Upper lobe of right lung (tissue), 1 donor: ENCODE results near the gene SAV1. TPM values are rescaled to one million over a fixed set of nuclear protein-coding genes. Genes with fewer than 3 reads are reported as not detected.
A peak's percentile ranks its signal among the peaks of the same experiment; 100 is the strongest.
"Not testable (repeated sequence)": the region's sequence is repeated elsewhere in the genome, so short reads cannot be mapped to it uniquely, and the experiment has no call there.

Experiments used
- ATAC-seq: fragments of 200-7000 bp; cut with Tn5 transposase; one replicate; pipeline ENCODE4 v1.9.1; 2020; ENCODE audit warnings: mild to moderate bottlenecking, moderate library complexity
- DNase-seq: peaks from one replicate; pipeline ENCODE4 v3.0.0-alpha.2; 2020
- H3K27ac ChIP-seq: fragments of 200-600 bp; one replicate; pipeline ENCODE4 v1.8.0; 2022
- H3K27me3 ChIP-seq: fragments of 200-600 bp; one replicate; pipeline ENCODE4 v1.8.0; 2022; ENCODE audit warnings: mild to moderate bottlenecking
- H3K36me3 ChIP-seq: fragments of 200-600 bp; one replicate; pipeline ENCODE4 v1.8.0; 2022
- H3K4me1 ChIP-seq: fragments of 200-600 bp; one replicate; pipeline ENCODE4 v1.8.0; 2022
- H3K4me3 ChIP-seq: fragments of 200-600 bp; one replicate; pipeline ENCODE4 v1.8.0; 2022; ENCODE audit warnings: mild to moderate bottlenecking
- H3K9me3 ChIP-seq: fragments of 200-600 bp; one replicate; pipeline ENCODE4 v1.8.0; 2022
- CTCF ChIP-seq: fragments of 200-600 bp; IDR thresholded peaks from one replicate; pipeline ENCODE4 v1.8.0; 2022; ENCODE audit warnings: antibody characterized with exemption
- intact Hi-C: fragments of 100-400 bp; cut with DNase I; formaldehyde crosslinking; loops from one replicate; pipeline ENCODE4 v1.11.0; 2022
- total RNA-seq: library from RNA; stranded (reverse); fragmentation: NEBNext Ultra II Directional; extraction: Animal tissue kit (Norgen Biotek cat#: 25700); gene quantifications from one replicate; pipeline ENCODE4 v1.2.1, GENCODE V29; 2021
- donor health status: DM: no; HTN: yes; CAD: no; lungs with severe emphysema.

Gene SAV1
- total RNA-seq, 1 donor from 2014 or later: 42.8 TPM

DNA sequence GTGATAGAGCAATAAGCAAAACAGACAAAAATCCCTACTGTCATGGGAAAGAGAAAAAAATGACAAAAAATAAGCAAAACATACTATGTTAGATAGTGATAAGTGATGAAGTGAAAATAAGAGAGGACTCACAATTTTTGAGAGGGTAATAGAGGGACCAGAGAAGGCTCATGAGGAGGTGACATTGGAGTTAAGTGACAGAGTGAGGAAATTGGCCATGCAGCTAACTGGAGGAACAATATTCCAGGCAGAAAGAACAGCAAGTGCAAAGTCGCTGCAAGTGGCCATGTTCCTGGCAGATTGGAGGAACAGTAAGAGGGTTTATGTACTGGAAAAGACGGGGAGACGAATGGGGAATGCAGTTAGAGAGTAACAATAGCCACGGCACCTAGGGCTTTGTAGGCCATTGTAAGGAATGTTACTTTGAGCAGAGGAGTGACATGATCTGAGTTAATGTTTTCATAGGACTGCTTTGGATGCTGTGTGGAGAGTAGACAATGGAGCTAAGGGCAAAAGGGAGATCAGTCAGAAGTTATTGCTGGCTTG is 1.4 kb upstream of the SAV1 start:
- DNase-seq (no peak), ATAC-seq (no peak)
- intact Hi-C loops: no loop called here
- Histone ChIP-seq H3K27ac (no peak overlapping the region), H3K4me1 (peaks cover 14% of the 10 kb centered on the region), H3K36me3 (peaks cover 4% of the 10 kb centered on the region), H3K9me3 (no peaks in the 10 kb centered on the region), H3K4me3 (no peak overlapping the region), H3K27me3 (no peaks in the 10 kb centered on the region)
- no peak for TF ChIP-seq CTCF

- no peaks in the 10 kb centered on the region for H3K27me3 ChIP-seq
- ATAC-seq (no peak), DNase-seq (no peak)
- H3K27ac ChIP-seq: peak overlapping the region; percentile 98
- H3K9me3 ChIP-seq: no peaks in the 10 kb centered on the region
- intact Hi-C loops: no loop called here
- peak overlapping the region; percentile 87 for H3K4me3 ChIP-seq
- H3K36me3 ChIP-seq: peaks cover 11% of the 10 kb centered on the region
- TF ChIP-seq CTCF: no peak
- H3K4me1 ChIP-seq: peaks cover 21% of the 10 kb centered on the region
Observed at GRCh38 chr14:50668826-50669143, 679 bp upstream of the SAV1 start.

DNA sequence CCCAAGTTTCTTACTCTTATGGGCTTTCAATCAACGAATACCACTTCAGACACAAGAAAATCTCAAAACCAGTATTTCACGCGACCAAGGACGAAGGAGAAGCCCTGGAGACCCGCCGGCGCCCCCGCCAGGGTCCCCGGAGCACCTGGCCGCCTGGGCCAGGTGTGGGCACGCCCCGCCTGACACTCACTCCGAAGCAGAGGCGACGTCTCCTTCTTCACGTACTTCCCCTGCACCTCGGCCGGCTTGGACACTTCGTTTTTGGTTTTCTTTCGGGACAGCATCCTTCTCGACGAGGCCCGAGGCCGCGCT is 466 bp downstream of the SAV1 start:
- peaks cover 21% of the 10 kb centered on the region for H3K4me1 ChIP-seq
- intact Hi-C loops: no loop called here
- H3K4me3 ChIP-seq: peak overlapping the region; percentile 87
- DNase-seq (no peak), ATAC-seq (peak; percentile 65)
- H3K9me3 ChIP-seq: no peaks in the 10 kb centered on the region
- no peak for TF ChIP-seq CTCF
- H3K27me3 ChIP-seq: no peaks in the 10 kb centered on the region
- H3K27ac ChIP-seq: peak overlapping the region; percentile 98
- H3K36me3 ChIP-seq: peaks cover 13% of the 10 kb centered on the region

DNA sequence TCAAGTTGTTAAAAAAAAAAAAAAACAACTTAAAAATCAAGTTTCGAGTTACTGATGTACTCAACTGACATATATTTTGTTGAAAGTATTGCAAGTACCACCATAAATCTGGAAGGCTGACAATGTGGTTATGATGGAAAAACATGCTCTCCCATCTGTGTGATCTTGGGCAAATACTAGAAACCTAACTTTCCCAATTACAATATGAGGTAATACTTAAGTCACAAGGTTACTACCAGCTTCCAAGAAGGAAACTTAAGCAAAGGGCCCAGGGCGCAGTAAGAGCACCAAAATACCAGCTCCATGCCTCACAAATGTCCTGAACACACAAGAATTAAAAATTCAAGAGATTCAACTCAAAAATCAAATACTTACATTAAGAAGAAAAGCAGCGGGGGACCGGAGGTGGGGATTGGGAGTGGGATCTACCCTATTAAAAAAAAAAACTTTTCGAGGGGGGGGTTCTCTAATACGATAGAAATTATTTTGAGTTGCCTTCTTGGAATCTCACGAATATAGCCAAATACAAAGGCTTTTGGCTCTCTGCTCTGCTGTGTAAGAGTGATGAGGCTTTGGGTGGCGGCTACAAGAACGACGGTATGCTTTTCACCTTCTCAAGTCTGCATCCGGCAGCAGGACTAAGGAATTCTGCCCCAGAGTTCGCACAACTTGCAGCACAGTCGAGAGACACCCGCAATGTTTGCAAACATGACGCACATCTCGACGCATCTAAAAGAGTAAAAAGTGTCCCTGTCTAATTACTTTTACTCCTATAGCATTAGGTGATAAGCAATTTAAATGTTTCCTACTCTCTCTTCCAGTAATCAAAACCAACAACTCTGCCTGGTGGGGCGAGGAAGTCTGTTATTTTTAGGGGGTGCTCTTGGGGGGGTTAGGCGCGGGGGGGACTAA is 1.1 kb downstream of the SAV1 start:
- peak; percentile 27 for ATAC-seq
- H3K36me3 ChIP-seq: peaks cover 13% of the 10 kb centered on the region
- H3K27me3 ChIP-seq: no peaks in the 10 kb centered on the region
- peak overlapping the region; percentile 87 for H3K4me3 ChIP-seq
- TF ChIP-seq CTCF: no peak
- no peaks in the 10 kb centered on the region for H3K9me3 ChIP-seq
- peak overlapping the region; percentile 98 for H3K27ac ChIP-seq
- intact Hi-C loops: no loop called here
- no peak for DNase-seq
- H3K4me1 ChIP-seq: peaks cover 21% of the 10 kb centered on the region

DNA sequence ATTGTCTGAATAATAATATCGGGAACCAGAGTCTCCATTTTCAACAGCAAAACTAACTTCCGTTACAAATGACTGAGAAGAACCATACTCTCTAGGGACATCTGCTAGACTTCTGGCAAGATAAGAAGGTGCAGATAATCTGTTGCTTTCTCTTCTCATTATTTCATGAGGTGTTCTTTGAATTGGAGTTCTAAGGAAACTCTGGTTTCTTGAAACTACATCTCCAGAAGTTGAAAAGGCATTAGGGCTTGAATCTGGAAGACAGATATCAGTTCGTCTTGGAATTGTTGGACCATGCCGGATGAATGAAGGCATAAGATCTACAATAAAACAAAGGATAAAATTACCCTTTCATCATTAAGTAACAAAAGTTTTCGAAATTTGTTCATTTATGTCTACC is 2.8 kb downstream of the SAV1 start:
- H3K4me3 ChIP-seq, H3K27me3 ChIP-seq, intact Hi-C loops, ATAC-seq, H3K27ac ChIP-seq, H3K9me3 ChIP-seq, DNase-seq: not testable (repeated sequence)
- Histone ChIP-seq H3K4me1 (peaks cover 21% of the 10 kb centered on the region), H3K36me3 (peaks cover 17% of the 10 kb centered on the region)

GRCh38 chr14:50664579-50664978 is 3.5 kb downstream of the SAV1 start:
- H3K4me3 ChIP-seq, H3K27me3 ChIP-seq, DNase-seq, intact Hi-C loops, H3K27ac ChIP-seq, H3K9me3 ChIP-seq, ATAC-seq: not testable (repeated sequence)
- Histone ChIP-seq H3K4me1 (peaks cover 21% of the 10 kb centered on the region), H3K36me3 (peaks cover 17% of the 10 kb centered on the region)
